Mesodermal cell (in vitro differentiated cells): ENCODE results near the gene EPSTI1.

Experiments
- H3K27ac ChIP-seq: 2 replicates; pipeline ENCODE4 v1.7.0; 2013; ENCODE audit warnings: mild to moderate bottlenecking, low read depth, low read length, moderate library complexity; ENCODE audit not compliant: severe bottlenecking
- H3K36me3 ChIP-seq: 2 replicates; pipeline ENCODE4 v1.7.1; 2013; ENCODE audit warnings: mild to moderate bottlenecking, low read length, moderate library complexity; ENCODE audit not compliant: control insufficient read depth, insufficient read depth
- H3K4me1 ChIP-seq: one replicate; pipeline ENCODE4 v1.7.1; 2013; ENCODE audit warnings: mild to moderate bottlenecking, low read length; ENCODE audit not compliant: insufficient read depth, control insufficient read depth, poor library complexity, severe bottlenecking
- H3K4me3 ChIP-seq: 2 replicates; pipeline ENCODE4 v1.7.0; 2013; ENCODE audit warnings: low read length, control low read depth, mild to moderate bottlenecking; ENCODE audit not compliant: insufficient read depth, poor library complexity, severe bottlenecking; ENCODE audit errors: extremely low read depth
- H3K9me3 ChIP-seq: 2 replicates; pipeline ENCODE4 v1.7.1; 2013; ENCODE audit warnings: mild to moderate bottlenecking, low read length, moderate library complexity; ENCODE audit not compliant: control insufficient read depth
- WGBS, 2 experiments: methylation state at CpG; one replicate each; pipeline ENCODE4 v1.1.5; 2013; ENCODE audit warnings: missing lambda C conversion rate in 2 of 2; ENCODE audit not compliant: insufficient coverage in 2 of 2; 5-methylcytosine and 5-hydroxymethylcytosine counted together

EPSTI1 gene

DNA sequence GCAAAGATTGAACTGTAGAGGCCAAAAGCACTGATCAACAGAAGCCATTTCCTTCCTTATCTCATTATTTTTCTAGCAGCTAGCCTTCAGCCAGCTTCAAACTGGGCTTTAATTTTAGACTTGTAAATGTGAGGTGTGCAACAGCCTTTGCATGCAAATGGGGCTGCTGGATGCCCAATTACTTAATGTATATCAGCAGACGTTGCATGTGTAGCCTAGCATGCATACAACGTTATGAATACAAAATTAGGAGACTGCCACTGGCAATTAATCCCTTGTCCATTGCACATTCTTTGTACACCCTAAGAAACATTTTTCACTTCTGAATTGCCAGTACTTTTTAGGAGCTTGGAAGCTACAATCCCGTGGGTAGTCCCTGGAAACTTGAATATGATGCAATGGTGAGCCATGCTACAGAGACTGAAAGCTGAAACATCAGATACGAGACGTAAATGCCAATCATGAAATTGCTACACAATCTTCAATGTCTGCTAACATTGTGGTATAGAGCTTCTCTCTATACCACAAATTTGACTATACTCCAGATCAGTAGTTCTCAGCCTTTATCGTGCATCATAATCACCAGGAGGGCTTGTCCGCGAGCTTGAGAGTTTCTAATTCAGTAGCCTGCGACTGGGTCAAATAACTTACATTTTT, 20.2 kb downstream of the EPSTI1 start:
- 89 to 92% methylated on average over 6 to 8 of the region's 9 CpGs for WGBS, 2 experiments
- no peaks in the 10 kb centered on the region for H3K36me3 ChIP-seq

DNA sequence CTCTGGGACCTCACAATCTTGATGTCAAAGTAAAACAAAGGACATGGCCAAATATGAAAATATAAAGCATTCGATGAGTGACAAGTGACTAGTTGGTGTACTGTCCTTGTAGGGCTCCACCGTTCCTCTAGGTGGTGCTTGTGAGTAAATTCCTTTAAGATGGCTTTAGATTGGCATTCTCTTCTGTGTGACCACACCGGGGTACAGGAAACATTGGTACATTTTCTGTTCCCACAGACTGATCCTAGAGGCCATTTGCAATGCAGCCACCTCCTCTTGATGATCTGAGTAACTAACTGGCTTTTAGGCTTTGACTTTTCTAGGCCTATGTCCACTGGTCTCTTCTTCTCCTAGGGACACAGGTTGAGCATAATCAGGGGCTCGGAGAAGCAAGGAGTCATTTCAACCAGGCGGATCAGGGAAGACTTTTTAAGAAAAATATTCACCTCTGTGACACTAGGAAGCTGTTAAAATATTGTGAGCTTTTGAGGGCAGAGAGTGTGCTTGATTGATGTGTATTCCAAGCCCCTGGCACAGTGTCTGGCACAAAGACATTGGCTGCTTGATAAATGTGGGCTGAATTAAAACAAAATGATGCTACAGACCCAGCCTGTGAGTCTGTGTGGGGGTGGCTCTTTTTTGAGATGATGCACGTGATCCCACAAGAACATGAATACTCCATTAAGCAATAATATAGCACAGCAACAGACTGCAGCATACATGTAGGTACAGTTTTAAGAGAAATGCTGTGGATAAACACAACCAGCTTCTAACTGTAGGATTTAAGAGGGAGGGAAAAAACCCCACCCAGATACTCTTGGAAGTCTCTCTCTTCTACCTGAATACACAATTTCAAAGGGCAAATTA, 21.0 kb downstream of the EPSTI1 start:
- Histone ChIP-seq H3K36me3 (no peaks in the 10 kb centered on the region), H3K9me3 (no peaks in the 10 kb centered on the region), H3K4me1 (peaks cover 7% of the 10 kb centered on the region), H3K27ac (no peak overlapping the region), H3K4me3 (no peak overlapping the region)
- 28 to 43% methylated on average over 3 to 4 of the region's 6 CpGs for WGBS, 2 experiments

More for the DNA sequence above, 20.2 kb downstream of the EPSTI1 start:
- H3K9me3 ChIP-seq: no peaks in the 10 kb centered on the region
- no peak overlapping the region for H3K27ac ChIP-seq
- no peak overlapping the region for H3K4me3 ChIP-seq
- peaks cover 7% of the 10 kb centered on the region for H3K4me1 ChIP-seq

DNA sequence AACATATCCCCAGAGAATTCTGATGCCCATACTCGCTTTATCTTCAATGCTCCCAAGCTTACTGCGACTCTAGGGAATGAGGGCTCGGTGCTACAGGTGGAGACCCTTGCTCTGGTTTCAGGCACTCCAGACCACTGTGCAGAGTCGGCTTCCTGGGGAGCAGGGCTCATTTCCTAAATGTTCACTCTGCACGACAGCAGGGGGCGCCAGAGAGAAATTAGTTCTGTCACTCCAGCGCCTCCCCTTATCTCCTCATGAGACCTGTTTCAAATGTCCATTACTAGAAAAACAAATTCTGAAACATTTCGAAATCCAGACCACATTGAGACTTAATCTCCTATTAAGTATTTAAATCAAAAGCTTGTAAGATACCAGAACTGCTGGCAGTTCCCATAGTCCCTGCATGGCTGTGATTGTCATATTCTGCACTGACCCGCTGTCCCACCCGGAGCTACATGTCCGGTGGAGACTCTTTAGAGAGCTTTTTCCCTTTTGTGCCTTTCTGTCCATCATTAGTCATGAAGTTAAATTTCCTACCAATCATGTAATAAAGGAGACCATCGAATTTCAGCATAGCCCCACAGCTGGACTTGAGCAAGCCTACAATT, 22.4 kb downstream of the EPSTI1 start:
- Histone ChIP-seq H3K4me3 (no peak overlapping the region), H3K9me3 (no peaks in the 10 kb centered on the region), H3K4me1 (peaks cover 7% of the 10 kb centered on the region), H3K27ac (no peak overlapping the region), H3K36me3 (no peaks in the 10 kb centered on the region)
- WGBS, 2 experiments: 38 to 39% methylated on average over 10 to 12 of the region's 12 CpGs

DNA sequence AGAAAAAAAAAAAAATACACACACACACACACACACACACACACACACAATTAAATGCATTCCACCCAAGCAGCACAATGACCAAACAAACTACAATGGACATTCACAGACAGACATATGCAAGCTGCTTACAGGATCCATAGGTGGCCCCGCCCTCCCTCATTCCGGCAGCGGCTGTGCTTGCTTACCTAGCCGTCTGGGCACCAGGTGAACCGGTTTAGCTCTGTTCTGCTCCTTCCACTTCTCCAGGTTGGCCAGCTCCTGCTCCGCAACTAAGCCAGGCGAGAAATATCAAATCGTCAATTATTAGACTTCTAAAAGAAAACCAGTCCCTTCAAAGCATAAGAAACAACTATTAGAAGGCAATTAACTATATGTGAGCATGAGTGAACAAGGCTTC, 23.1 kb downstream of the EPSTI1 start:
- Histone ChIP-seq H3K36me3 (no peaks in the 10 kb centered on the region), H3K9me3 (no peaks in the 10 kb centered on the region), H3K4me1 (peaks cover 7% of the 10 kb centered on the region), H3K27ac (no peak overlapping the region), H3K4me3 (no peak overlapping the region)
- WGBS, 2 experiments: 75 to 85% methylated on average over 5 of the region's 8 CpGs

DNA sequence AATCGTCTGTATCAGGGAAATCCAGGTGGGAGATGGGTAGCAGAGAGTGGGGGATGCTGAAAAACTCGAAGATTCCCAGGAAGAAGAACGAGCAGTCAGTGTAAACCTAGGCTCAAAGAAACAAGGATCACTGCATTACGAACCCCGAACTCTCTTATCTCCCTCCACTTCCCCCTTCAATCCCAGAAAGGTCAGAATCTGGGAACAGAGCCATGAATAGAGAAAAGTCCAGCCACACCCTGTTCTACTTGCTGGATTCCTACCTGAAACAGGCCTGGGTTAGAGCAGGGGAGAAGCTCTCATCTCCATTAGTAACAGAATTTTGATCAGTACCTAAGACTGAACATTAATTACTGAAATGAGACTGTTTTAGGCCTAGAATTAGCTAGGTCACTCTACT, 24.4 kb downstream of the EPSTI1 start:
- H3K4me3 ChIP-seq: no peak overlapping the region
- 85 to 86% methylated on average over 2 to 3 of the region's 5 CpGs for WGBS, 2 experiments
- H3K4me1 ChIP-seq: peaks cover 7% of the 10 kb centered on the region
- H3K9me3 ChIP-seq: no peaks in the 10 kb centered on the region
- no peak overlapping the region for H3K27ac ChIP-seq
- H3K36me3 ChIP-seq: no peaks in the 10 kb centered on the region

DNA sequence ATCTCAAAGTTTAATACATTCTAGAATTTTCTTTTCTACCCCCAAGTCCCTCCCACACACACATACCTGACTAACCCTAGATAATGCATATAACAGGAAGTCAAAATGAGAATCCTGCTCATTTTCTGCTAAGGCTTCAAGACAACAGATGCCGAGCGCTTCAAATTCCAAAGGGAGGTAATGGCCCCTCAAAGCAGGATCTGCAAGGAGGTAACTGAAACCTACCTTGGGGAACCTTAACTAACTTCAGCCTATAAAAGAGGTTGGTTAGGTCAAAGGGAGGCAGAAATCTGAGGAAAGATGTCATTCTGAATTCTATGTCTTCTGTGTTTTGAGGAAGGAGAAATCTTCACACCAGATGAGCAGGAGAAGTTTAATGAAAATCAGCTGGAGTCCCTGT, 26.8 kb downstream of the EPSTI1 start:
- Histone ChIP-seq H3K36me3 (no peaks in the 10 kb centered on the region), H3K4me1 (peaks cover 4% of the 10 kb centered on the region), H3K4me3 (no peak overlapping the region), H3K9me3 (no peaks in the 10 kb centered on the region), H3K27ac (no peak overlapping the region)
- 93 to 100% methylated on average over 2 of the region's 2 CpGs for WGBS, 2 experiments

DNA sequence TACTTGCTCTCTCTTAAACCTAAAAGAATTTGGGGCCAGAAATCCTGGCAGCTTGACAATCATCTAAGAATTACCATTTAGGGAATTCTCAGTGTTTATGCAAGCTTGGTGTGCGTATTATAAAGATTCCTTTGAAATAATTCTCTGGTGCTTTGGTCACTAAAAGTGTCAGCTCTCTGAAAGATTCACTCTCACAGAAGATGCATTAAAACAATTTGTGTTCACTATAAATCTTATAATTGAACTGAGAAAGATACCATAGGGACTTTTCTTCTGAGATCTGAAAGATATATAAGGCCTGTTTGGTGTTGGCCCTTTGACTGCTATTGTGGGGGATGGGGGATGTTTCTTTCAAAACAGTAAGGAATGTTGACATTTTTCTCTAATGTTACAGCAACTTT, 27.3 kb downstream of the EPSTI1 start:
- no peaks in the 10 kb centered on the region for H3K36me3 ChIP-seq
- no peak overlapping the region for H3K27ac ChIP-seq
- 100% methylated on average over 1 of the region's 1 CpG; no CpG with 5 or more reads in 1 of the 2 experiments for WGBS, 2 experiments
- no peaks in the 10 kb centered on the region for H3K4me1 ChIP-seq
- H3K9me3 ChIP-seq: no peaks in the 10 kb centered on the region
- no peak overlapping the region for H3K4me3 ChIP-seq

DNA sequence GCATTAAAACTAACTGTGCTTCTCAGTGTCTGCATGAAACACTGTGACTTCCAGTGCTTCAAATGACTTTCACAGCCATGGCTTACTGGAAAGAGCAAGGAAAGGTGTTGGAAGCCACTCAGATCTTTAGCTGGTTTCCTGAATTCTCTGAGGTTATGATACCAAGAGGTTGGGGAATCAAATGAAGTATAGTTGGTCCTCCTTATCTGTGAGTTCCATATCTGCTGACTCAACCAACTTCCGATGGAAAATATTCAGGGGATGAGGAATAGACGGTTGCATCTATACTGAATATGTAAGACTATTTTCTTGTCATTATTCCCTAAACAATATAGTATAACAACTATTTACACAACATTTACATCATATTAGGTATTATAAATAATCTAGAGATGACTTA, 32.4 kb downstream of the EPSTI1 start:
- WGBS, 2 experiments: no CpG with 5 or more reads among the region's 2 CpGs

DNA sequence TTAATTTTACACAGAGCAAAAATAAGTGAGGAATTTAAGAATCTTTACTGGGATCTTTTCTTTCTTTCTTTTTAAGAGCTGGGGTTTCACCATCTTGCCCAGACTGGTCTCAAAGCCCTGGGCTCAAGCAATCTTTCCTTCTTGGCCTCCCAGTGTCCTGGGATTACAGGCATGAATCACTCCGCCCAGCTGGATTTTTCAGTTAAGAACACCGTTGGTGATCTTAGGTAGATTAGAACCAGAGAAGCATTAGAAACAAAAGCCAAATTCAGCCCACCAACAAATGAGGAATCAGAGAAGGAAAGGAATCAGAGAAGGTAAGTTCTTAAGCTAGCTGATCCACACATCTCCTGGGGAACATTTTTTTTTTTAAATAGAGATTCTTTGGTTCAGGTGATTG, 34.2 kb downstream of the EPSTI1 start:
- Histone ChIP-seq H3K36me3 (no peaks in the 10 kb centered on the region), H3K27ac (no peak overlapping the region), H3K4me1 (no peaks in the 10 kb centered on the region), H3K4me3 (no peak overlapping the region), H3K9me3 (no peaks in the 10 kb centered on the region)
- 100% methylated on average over 1 of the region's 2 CpGs; no CpG with 5 or more reads in 1 of the 2 experiments for WGBS, 2 experiments

More for the DNA sequence above, 32.4 kb downstream of the EPSTI1 start:
- H3K27ac ChIP-seq: no peak overlapping the region
- H3K4me1 ChIP-seq: no peaks in the 10 kb centered on the region
- H3K9me3 ChIP-seq: no peaks in the 10 kb centered on the region
- H3K4me3 ChIP-seq: no peak overlapping the region
- no peaks in the 10 kb centered on the region for H3K36me3 ChIP-seq

DNA sequence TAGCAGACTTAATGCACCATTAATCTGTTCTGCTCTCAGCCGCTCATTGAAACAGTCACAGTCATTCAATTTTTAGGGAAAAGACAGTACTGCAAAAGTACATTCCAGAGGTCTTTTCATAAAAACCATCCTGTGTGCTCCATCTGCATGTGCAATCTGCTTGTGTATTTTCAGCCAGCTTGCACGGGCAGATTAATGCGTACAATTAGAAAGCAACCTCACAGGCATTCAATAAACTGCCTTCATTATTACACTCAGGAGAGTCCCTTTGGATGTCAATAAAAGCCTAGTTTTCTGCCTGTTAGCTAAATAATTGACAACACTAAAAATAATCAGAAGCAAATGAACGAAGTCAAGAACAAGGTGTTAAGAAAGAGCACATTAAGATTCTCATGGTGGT, 41.9 kb downstream of the EPSTI1 start:
- Histone ChIP-seq H3K9me3 (no peaks in the 10 kb centered on the region), H3K36me3 (no peaks in the 10 kb centered on the region), H3K27ac (no peak overlapping the region), H3K4me3 (no peak overlapping the region), H3K4me1 (no peaks in the 10 kb centered on the region)
- WGBS, 2 experiments: 96 to 98% methylated on average over 3 to 4 of the region's 4 CpGs
